ENCODE data around the gene BGN.

Gene BGN

GRCh38 chrX:153556767-153557166, 62.0 kb downstream of the BGN start:
- DNase-seq (ENCODE audit: low read depth): no peak
- H3K4me3 ChIP-seq (ENCODE audit: low read depth, low read length): no peak overlapping the region
- TF ChIP-seq CTCF (IDR thresholded peaks at IDR 0.05; ENCODE audit: low read depth, low read length, missing control alignments): no peak
- in situ Hi-C loops (cut with HindIII; ENCODE audit: low sequenced_read_pairs): no loop called here

GRCh38 chrX:153557618-153558355, 63.0 kb downstream of the BGN start:
- no peak overlapping the region for H3K4me3 ChIP-seq (ENCODE audit: low read depth, low read length)
- TF ChIP-seq CTCF (IDR thresholded peaks at IDR 0.05; ENCODE audit: low read depth, low read length, missing control alignments): no peak
- DNase-seq (ENCODE audit: low read depth): no peak
- in situ Hi-C loops (cut with HindIII; ENCODE audit: low sequenced_read_pairs): no loop called here

Data from astrocyte of the cerebellum (primary cell).